K562 (cell line): ENCODE measurements around the gene CHD5. TPM values are rescaled to one million over a fixed set of nuclear protein-coding genes. Genes with fewer than 3 reads are reported as not detected.

Source experiments
- ATAC-seq: fragments of 200-7000 bp; cut with Tn5 transposase; 3 replicates; pipeline ENCODE4 v1.9.1; 2020; ENCODE audit warnings: moderate library complexity
- BruUV-seq: library from RNA; stranded (reverse); fragments of 400-500 nt; replicated peaks from 2 replicates; lab custom pipeline; 2021; lab: Mats Ljungman, UMichigan
- CTCF ChIA-PET: fragments of 300-600 bp; formaldehyde crosslinking; extraction: SDS; loops from one replicate; lab custom pipeline; 2021; ENCODE audit warnings: low intra/inter-chr PET ratio; lab: Yijun Ruan, JAX
- POLR2A ChIA-PET: fragments of 300-600, 350-650 bp; sonication (Branson Sonifier 250); formaldehyde crosslinking; extraction: SDS; loops from one replicate; lab custom pipeline; 2021; ENCODE audit warnings: antibody characterized with exemption, inconsistent platforms; lab: Yijun Ruan, JAX
- DNase-seq, 4 experiments: peaks; one replicate each; pipeline versions ENCODE4 v3.0.0 to v3.0.0-alpha.2; 2011 to 2018; ENCODE audit warnings: low spot score in 3 of 4, mixed read lengths in 3 of 4; ENCODE audit errors: extremely low read depth in 1 of 4
- FAIRE-seq: peaks from 2 replicates; lab custom pipeline; 2011; peaks lifted over from hg19 to GRCh38; lab: Jason Lieb, UNC
- H2AFZ ChIP-seq: 2 replicates; pipeline ENCODE4 v1.6.0; 2011; ENCODE audit warnings: low read depth, low read length, control low read depth, inconsistent platforms
- H3K27ac ChIP-seq: fragments of 200-600 bp; 3 replicates; pipeline ENCODE4 v1.8.0; 2011; ENCODE audit warnings: low read depth, mild to moderate bottlenecking, control low read depth, inconsistent platforms, low read length, moderate library complexity, mixed read lengths; ENCODE audit errors: extremely low read depth
- H3K27me3 ChIP-seq, 2 experiments: fragments of 300-600 bp in 1 of 2; 2 replicates in 1 of 2; 3 replicates in 1 of 2; pipeline versions ENCODE4 v1.6.0 to v1.8.0; 2011; ENCODE audit warnings: inconsistent platforms in 2 of 2, low read length in 2 of 2, mild to moderate bottlenecking in 1 of 2, mixed read lengths in 1 of 2, moderate library complexity in 1 of 2; ENCODE audit not compliant: control insufficient read depth in 2 of 2, insufficient read depth in 2 of 2
- H3K36me3 ChIP-seq: fragments of 300-600 bp; 3 replicates; pipeline ENCODE4 v1.8.0; 2011; ENCODE audit warnings: mild to moderate bottlenecking, low read length, inconsistent platforms; ENCODE audit not compliant: control insufficient read depth, insufficient read depth
- H3K4me1 ChIP-seq, 2 experiments: fragments of 200-600 bp in 1 of 2; replicated peaks in 1 of 2; 2 replicates in 1 of 2; 3 replicates in 1 of 2; pipeline versions ENCODE4 v1.5.1 to v1.8.0; 2011; ENCODE audit warnings: inconsistent platforms in 2 of 2, low read length in 2 of 2, mild to moderate bottlenecking in 1 of 2, mixed read lengths in 1 of 2, moderate library complexity in 1 of 2; ENCODE audit not compliant: control insufficient read depth in 2 of 2, insufficient read depth in 2 of 2
- H3K4me2 ChIP-seq: 2 replicates; pipeline ENCODE4 v1.6.1; 2011; ENCODE audit warnings: low read length, control low read depth, inconsistent platforms, mixed read lengths; ENCODE audit not compliant: insufficient read depth
- H3K4me3 ChIP-seq: fragments of 200-600 bp; sonication (generic), shearing (Covaris generic); 2 replicates; pipeline ENCODE4 v1.5.1; 2016; ENCODE audit warnings: control low read depth, inconsistent platforms
- H3K79me2 ChIP-seq: fragments of 200-600 bp; 3 replicates; pipeline ENCODE4 v1.8.0; 2011; ENCODE audit warnings: low read length, inconsistent platforms; ENCODE audit not compliant: control insufficient read depth, insufficient read depth
- H3K9ac ChIP-seq, 2 experiments: 2 replicates each; pipeline versions ENCODE4 v1.6.0 to v1.6.1; 2011; ENCODE audit warnings: low read depth in 2 of 2, low read length in 2 of 2, control low read depth in 1 of 2, inconsistent platforms in 1 of 2, mild to moderate bottlenecking in 1 of 2, mixed read lengths in 1 of 2; ENCODE audit not compliant: insufficient read depth in 1 of 2
- H3K9me1 ChIP-seq: one replicate; pipeline ENCODE4 v1.6.0; 2011; ENCODE audit warnings: inconsistent platforms, mild to moderate bottlenecking, low read length, moderate library complexity; ENCODE audit not compliant: control insufficient read depth, insufficient read depth
- H3K9me3 ChIP-seq: replicated peaks from 2 replicates; pipeline ENCODE4 v1.5.1; 2011; ENCODE audit warnings: low read depth, low read length, inconsistent platforms; ENCODE audit not compliant: control insufficient read depth, insufficient read depth
- H4K20me1 ChIP-seq: replicated peaks from 2 replicates; pipeline ENCODE4 v1.6.1; 2011; ENCODE audit warnings: low read length, inconsistent platforms, mixed read lengths; ENCODE audit not compliant: control insufficient read depth, insufficient read depth
- BCLAF1 ChIP-seq, 2 experiments: fragments of 450-650 bp in 1 of 2; IDR thresholded peaks; 2 replicates each; pipeline ENCODE4 v1.6.1; 2011 to 2017; ENCODE audit warnings: low read depth in 2 of 2, antibody characterized with exemption in 1 of 2, borderline replicate concordance in 1 of 2, low read length in 1 of 2, mild to moderate bottlenecking in 1 of 2, mixed read lengths in 1 of 2; ENCODE audit not compliant: control insufficient read depth in 1 of 2
- EHMT2 ChIP-seq: fragments of 450-650 bp; IDR thresholded peaks from 2 replicates; pipeline ENCODE4 v1.6.1; 2018; ENCODE audit warnings: antibody characterized with exemption
- FIP1L1 ChIP-seq: fragments of 200-400 bp; formaldehyde crosslinking; IDR thresholded peaks from 2 replicates; pipeline ENCODE4 v1.6.1; 2018; ENCODE audit warnings: mild to moderate bottlenecking, low read depth, low read length; ENCODE audit not compliant: poor library complexity, severe bottlenecking
- GTF2F1 ChIP-seq: IDR thresholded peaks from 2 replicates; pipeline ENCODE4 v1.6.1; 2011; ENCODE audit warnings: low read depth, low read length, improper control_type of control experiment
- HNRNPH1 ChIP-seq: fragments of 200-400 bp; formaldehyde crosslinking; optimal IDR thresholded peaks from 2 replicates; pipeline ENCODE3; 2017; ENCODE audit warnings: low read depth, mild to moderate bottlenecking, low read length, moderate library complexity
- IRF9 ChIP-seq: fragments of 450-650 bp; IDR thresholded peaks from 2 replicates; pipeline ENCODE4 v1.6.1; 2016; ENCODE audit warnings: missing biosample characterization, missing genetic modification characterization
- NONO ChIP-seq, 2 experiments: fragments of 200-400 bp in 1 of 2; fragments of 450-650 bp in 1 of 2; formaldehyde crosslinking in 1 of 2; IDR thresholded peaks; 2 replicates each; pipeline ENCODE4 v1.6.1; 2017; ENCODE audit warnings: low read depth in 2 of 2, mild to moderate bottlenecking in 2 of 2, moderate library complexity in 2 of 2, low read length in 1 of 2
- PTTG1 ChIP-seq: fragments of 450-650 bp; IDR thresholded peaks from 2 replicates; pipeline ENCODE4 v1.6.1; 2016; ENCODE audit warnings: low read depth, mild to moderate bottlenecking, missing genetic modification characterization, missing compliant biosample characterization
- RBBP5 ChIP-seq: fragments of 200-600 bp; sonication (generic); IDR thresholded peaks from 2 replicates; pipeline ENCODE4 v1.6.1; 2012; ENCODE audit warnings: borderline replicate concordance, mild to moderate bottlenecking, low read length, control low read depth, inconsistent platforms; ENCODE audit not compliant: insufficient read depth, poor library complexity, severe bottlenecking
- RBM15 ChIP-seq: fragments of 200-400 bp; formaldehyde crosslinking; IDR thresholded peaks from 2 replicates; pipeline ENCODE4 v1.6.1; 2018; ENCODE audit warnings: mild to moderate bottlenecking, low read length, moderate library complexity; ENCODE audit not compliant: insufficient read depth
- RBM25 ChIP-seq: fragments of 200-400 bp; formaldehyde crosslinking; IDR thresholded peaks from 2 replicates; pipeline ENCODE4 v1.6.1; 2018; ENCODE audit warnings: low read length, low read depth, moderate library complexity; ENCODE audit not compliant: severe bottlenecking
- XRCC4 ChIP-seq: IDR thresholded peaks from one replicate; pipeline ENCODE4 v1.6.1; 2011; ENCODE audit not compliant: insufficient read depth, insufficient read length; ENCODE audit errors: extremely low read depth
- ZBTB26 ChIP-seq: fragments of 450-650 bp; formaldehyde crosslinking; IDR thresholded peaks from 2 replicates; pipeline ENCODE4 v1.4.0; 2022; ENCODE audit warnings: missing genetic modification characterization
- ZNF174 ChIP-seq: fragments of 250-450 bp; sonication (Bioruptor Pico); IDR thresholded peaks from 2 replicates; pipeline ENCODE4 v1.4.0; 2020; ENCODE audit warnings: mild to moderate bottlenecking
- WGBS: fragments of 100-300 bp; shearing (Covaris generic); methylation state at CpG from one replicate; pipeline ENCODE4 v1.1.6; 2016; ENCODE audit warnings: low coverage, mixed read lengths; ENCODE audit not compliant: insufficient coverage; ENCODE audit errors: missing lambda C conversion rate; 5-methylcytosine and 5-hydroxymethylcytosine counted together
- in situ Hi-C: fragments of 300-500 bp; cut with MboI; formaldehyde crosslinking; loops from 4 replicates; pipeline ENCODE4 v1.15.0; 2018; ENCODE audit warnings: inconsistent platforms, mixed read lengths
- intact Hi-C: fragments of 100-400 bp; cut with micrococcal nuclease; formaldehyde crosslinking; loops from 2 replicates; pipeline ENCODE4 v1.14.2; 2022
- polyA plus RNA-seq, 8 experiments: library from polyadenylated mRNA; depleted of rRNA in 4 of 8; stranded (reverse) in 5 of 8; unstranded in 3 of 8; fragments of >200 nt; fragmentation: Nextera tagmentation in 2 of 8; fragmentation: Illumina TruSeq in 1 of 8; extraction: Ambion mirVana in 2 of 8; extraction: Trizol in 1 of 8; gene quantifications; 2 replicates each; pipeline versions ENCODE4 v1.2.1 to v1.2.3, GENCODE V29; 2011 to 2014; ENCODE audit warnings: inconsistent platforms in 1 of 8, missing spikeins in 1 of 8
- total RNA-seq, 7 experiments: library from RNA; depleted of rRNA in 6 of 7; stranded (reverse); fragments of >200 nt in 6 of 7; fragmentation: Illumina TruSeq in 2 of 7; extraction: Trizol in 2 of 7; gene quantifications; 2 replicates each; pipeline versions ENCODE4 v1.2.1 to v1.2.3, GENCODE V29; 2011 to 2021; ENCODE audit warnings: low replicate concordance in 1 of 7
- TF ChIP-seq, protein P1 (sequence below): conservative IDR thresholded peaks from 2 replicates; pipeline ENCODE4 v1.6.1; 2011; ENCODE audit warnings: low read depth, mild to moderate bottlenecking, low read length; ENCODE audit not compliant: control insufficient read depth

Gene CHD5
- total and polyA plus RNA-seq, 9 of the 15 experiments (the other 6 are each of a cell fraction or from before 2014, with no cell fraction given) = 0.03 to 0.52 (median 0.11) TPM; not detected in 2

DNA sequence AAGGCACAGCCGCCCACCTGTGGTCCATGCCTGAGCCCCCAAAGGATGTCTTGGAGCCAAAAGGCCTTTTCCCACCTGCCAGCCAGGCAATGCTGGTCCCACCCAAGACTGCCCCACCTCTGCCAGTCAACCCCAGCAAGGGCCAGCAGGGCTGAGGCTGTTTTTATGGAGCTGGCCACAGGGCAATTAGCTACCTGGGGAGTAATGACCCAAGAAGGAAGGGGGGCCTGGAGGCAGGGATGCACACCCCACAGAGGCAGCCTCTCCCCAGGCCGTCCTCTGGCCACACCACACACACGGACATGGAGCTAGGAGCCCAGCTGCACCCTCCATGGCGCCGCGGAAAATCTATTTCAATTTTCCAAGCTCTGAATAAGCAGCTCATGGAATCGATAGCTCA lies 27.2 kb downstream of the CHD5 start:
- H3K36me3 ChIP-seq = no peaks in the 10 kb centered on the region
- no peak overlapping the region for H3K4me2 ChIP-seq
- FAIRE-seq (no peak), ATAC-seq (no peak), DNase-seq (no peak)
- no TSS peak for BruUV-seq
- H4K20me1 ChIP-seq = peaks cover 24% of the 10 kb centered on the region; the same call in 1 of the 2 replicates
- no peaks in the 10 kb centered on the region for H3K79me2 ChIP-seq
- H3K9me1 ChIP-seq = peaks cover 5% of the 10 kb centered on the region
- intact Hi-C loops = no loop called here
- in situ Hi-C loops = no loop called here
- WGBS = 2% methylated on average over 7 of the region's 7 CpGs
- peaks cover 19 to 73% of the 10 kb centered on the region in 2 experiments; a peak in 4 of 5 replicates for H3K27me3 ChIP-seq
- H3K4me3 ChIP-seq = no peak overlapping the region
- no peak overlapping the region for H3K9ac ChIP-seq
- CTCF ChIA-PET = no interaction called here
- H3K27ac ChIP-seq = no peak overlapping the region
- no peaks in the 10 kb centered on the region for H3K9me3 ChIP-seq
- POLR2A ChIA-PET = interaction anchor here (0.8 to 1.0 kb wide), 2 partner anchors 37 to 42 kb away, joined by 3 to 4 read pairs; no protein-coding TSS in a partner anchor
- peaks cover 7 to 28% of the 10 kb centered on the region in 2 experiments; a peak in 3 of 5 replicates for H3K4me1 ChIP-seq
- H2AFZ ChIP-seq = no peak overlapping the region
- TF ChIP-seq RBM15 = no peak
- no peak for TF ChIP-seq PTTG1
- no peak for TF ChIP-seq XRCC4
- TF ChIP-seq RBBP5 = no peak
- no peak for TF ChIP-seq HNRNPH1
- no peak for TF ChIP-seq EHMT2
- no peak for TF ChIP-seq FIP1L1
- TF ChIP-seq ZNF174 (CRISPR knock-in tag) = no peak
- TF ChIP-seq NONO (IDR thresholded peaks at IDR 0.05; ENCODE audit: low read depth in 2 of 2, low read length in 1 of 2) = no peak
- no peak for TF ChIP-seq RBM25
- TF ChIP-seq IRF9 = no peak
- no peak for TF ChIP-seq ZBTB26 (CRISPR knock-in tag)
- TF ChIP-seq GTF2F1 = no peak
- TF ChIP-seq, protein P1, sequence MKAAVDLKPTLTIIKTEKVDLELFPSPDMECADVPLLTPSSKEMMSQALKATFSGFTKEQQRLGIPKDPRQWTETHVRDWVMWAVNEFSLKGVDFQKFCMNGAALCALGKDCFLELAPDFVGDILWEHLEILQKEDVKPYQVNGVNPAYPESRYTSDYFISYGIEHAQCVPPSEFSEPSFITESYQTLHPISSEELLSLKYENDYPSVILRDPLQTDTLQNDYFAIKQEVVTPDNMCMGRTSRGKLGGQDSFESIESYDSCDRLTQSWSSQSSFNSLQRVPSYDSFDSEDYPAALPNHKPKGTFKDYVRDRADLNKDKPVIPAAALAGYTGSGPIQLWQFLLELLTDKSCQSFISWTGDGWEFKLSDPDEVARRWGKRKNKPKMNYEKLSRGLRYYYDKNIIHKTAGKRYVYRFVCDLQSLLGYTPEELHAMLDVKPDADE = no peak
- no peak for TF ChIP-seq BCLAF1 (IDR thresholded peaks at IDR 0.05; ENCODE audit: borderline replicate concordance in 1 of 2, control insufficient read depth in 1 of 2, low read depth in 2 of 2, low read length in 1 of 2)
